ENCODE results near the gene LAS1L. TPM values are rescaled to one million over a fixed set of nuclear protein-coding genes. Genes with fewer than 3 reads are reported as not detected.

Gene LAS1L
- polyA plus RNA-seq, 1 of the 3 experiments (the other 2 are of a cell fraction), result 39.0 TPM

DNA sequence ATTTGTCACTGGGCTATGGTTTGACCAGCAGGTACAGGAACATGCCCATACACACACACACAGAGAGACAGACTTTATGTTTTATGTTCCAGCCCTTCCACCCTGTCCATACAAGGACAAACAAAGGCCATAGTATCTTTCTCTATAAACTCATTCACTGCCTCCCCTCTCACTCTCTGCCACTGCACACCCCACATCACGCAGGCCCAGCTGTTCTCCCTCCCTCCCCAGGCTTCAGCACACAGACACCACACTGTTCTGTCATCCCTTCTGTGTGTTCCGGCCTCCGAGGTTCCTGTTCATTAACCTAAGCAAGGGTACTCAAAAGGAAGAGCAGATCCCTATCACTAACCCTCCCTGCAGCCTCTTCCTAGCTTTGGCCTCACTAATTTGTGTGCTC lies 17.8 kb downstream of the LAS1L start (continued):
- no peak for TF ChIP-seq EP300 (IDR thresholded peaks at IDR 0.05; ENCODE audit: borderline replicate concordance in 1 of 2, low read depth in 1 of 2, low read length in 1 of 2)
- TF ChIP-seq, protein P1, sequence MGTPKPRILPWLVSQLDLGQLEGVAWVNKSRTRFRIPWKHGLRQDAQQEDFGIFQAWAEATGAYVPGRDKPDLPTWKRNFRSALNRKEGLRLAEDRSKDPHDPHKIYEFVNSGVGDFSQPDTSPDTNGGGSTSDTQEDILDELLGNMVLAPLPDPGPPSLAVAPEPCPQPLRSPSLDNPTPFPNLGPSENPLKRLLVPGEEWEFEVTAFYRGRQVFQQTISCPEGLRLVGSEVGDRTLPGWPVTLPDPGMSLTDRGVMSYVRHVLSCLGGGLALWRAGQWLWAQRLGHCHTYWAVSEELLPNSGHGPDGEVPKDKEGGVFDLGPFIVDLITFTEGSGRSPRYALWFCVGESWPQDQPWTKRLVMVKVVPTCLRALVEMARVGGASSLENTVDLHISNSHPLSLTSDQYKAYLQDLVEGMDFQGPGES (IDR thresholded peaks at IDR 0.05; ENCODE audit: low read depth, low read length), result no peak
- no peak for TF ChIP-seq GATA2 (CRISPR knock-in tag; IDR thresholded peaks at IDR 0.05)
- no peak for TF ChIP-seq FOXM1 (IDR thresholded peaks at IDR 0.05; ENCODE audit: low read depth)
- no peak for TF ChIP-seq SMC3 (IDR thresholded peaks at IDR 0.05; ENCODE audit: low read depth, low read length)
- TF ChIP-seq TEAD4 (IDR thresholded peaks at IDR 0.05; ENCODE audit: borderline replicate concordance, insufficient read depth), result no peak

DNA sequence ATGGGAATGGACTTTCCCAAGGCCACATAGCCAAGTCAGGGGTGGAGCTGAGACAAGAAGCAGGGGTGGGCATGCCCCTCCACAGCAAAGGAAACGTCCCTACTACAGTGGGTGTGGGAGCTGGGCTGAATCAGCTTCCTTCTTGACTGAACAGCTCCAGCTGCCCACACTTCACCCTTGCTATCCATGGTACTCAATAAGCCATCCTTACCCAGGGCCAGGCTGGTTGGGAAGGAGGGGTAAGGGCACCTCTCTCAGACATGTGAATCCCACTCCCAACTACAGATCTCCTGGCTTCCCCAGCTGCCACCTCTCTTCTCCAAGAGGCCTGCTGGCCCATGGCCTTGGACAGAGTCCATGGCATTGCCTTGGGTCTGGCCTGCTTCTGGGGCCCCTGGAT lies 21.0 kb downstream of the LAS1L start:
- no peaks in the 10 kb centered on the region for H3K4me1 ChIP-seq (ENCODE audit: control insufficient read depth in 1 of 2, insufficient read depth in 2 of 2, low read depth in 1 of 2, low read length in 1 of 2)
- TF ChIP-seq, protein P2, sequence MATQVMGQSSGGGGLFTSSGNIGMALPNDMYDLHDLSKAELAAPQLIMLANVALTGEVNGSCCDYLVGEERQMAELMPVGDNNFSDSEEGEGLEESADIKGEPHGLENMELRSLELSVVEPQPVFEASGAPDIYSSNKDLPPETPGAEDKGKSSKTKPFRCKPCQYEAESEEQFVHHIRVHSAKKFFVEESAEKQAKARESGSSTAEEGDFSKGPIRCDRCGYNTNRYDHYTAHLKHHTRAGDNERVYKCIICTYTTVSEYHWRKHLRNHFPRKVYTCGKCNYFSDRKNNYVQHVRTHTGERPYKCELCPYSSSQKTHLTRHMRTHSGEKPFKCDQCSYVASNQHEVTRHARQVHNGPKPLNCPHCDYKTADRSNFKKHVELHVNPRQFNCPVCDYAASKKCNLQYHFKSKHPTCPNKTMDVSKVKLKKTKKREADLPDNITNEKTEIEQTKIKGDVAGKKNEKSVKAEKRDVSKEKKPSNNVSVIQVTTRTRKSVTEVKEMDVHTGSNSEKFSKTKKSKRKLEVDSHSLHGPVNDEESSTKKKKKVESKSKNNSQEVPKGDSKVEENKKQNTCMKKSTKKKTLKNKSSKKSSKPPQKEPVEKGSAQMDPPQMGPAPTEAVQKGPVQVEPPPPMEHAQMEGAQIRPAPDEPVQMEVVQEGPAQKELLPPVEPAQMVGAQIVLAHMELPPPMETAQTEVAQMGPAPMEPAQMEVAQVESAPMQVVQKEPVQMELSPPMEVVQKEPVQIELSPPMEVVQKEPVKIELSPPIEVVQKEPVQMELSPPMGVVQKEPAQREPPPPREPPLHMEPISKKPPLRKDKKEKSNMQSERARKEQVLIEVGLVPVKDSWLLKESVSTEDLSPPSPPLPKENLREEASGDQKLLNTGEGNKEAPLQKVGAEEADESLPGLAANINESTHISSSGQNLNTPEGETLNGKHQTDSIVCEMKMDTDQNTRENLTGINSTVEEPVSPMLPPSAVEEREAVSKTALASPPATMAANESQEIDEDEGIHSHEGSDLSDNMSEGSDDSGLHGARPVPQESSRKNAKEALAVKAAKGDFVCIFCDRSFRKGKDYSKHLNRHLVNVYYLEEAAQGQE (IDR thresholded peaks at IDR 0.05; ENCODE audit: low read depth, low read length), result no peak
- no peak for TF ChIP-seq JUND (IDR thresholded peaks at IDR 0.05)
- TF ChIP-seq RAD21 (IDR thresholded peaks at IDR 0.05; ENCODE audit: low read length), result no peak
- no peak overlapping the region for H3K4me3 ChIP-seq (ENCODE audit: low read depth in 2 of 2, low read length in 1 of 2)
- H3K9me3 ChIP-seq, result no peaks in the 10 kb centered on the region
- DNase-seq, result no peak
- no peaks in the 10 kb centered on the region for H3K9me2 ChIP-seq
- H3K79me2 ChIP-seq (ENCODE audit: insufficient read depth), result no peaks in the 10 kb centered on the region
- H3K27me3 ChIP-seq (ENCODE audit: insufficient read depth), result no peaks in the 10 kb centered on the region
- POLR2A ChIA-PET, result no interaction called here
- WGBS (ENCODE audit: low lambda C conversion rate), result 13% methylated on average over 1 of the region's 1 CpG
- H3K36me3 ChIP-seq (replicated peaks in 1 of 2; ENCODE audit: control insufficient read depth in 1 of 2, insufficient read depth in 2 of 2, low read length in 1 of 2), result no peaks in the 10 kb centered on the region
- no peak overlapping the region for H3K9ac ChIP-seq
- no peaks in the 10 kb centered on the region for H4K20me1 ChIP-seq (ENCODE audit: insufficient read depth)
- no peak overlapping the region for H3K27ac ChIP-seq (ENCODE audit: low read depth in 2 of 2, low read length in 1 of 2)
- no peak overlapping the region for H2AFZ ChIP-seq (ENCODE audit: low read depth)
- no peak overlapping the region for H3K4me2 ChIP-seq
- no peaks in the 10 kb centered on the region for H3F3A ChIP-seq (replicated peaks; ENCODE audit: insufficient read depth)
- CTCF ChIA-PET, result interaction anchor here (0.5 kb wide), 1 partner anchor 63 kb away, joined by 3 read pairs; no protein-coding TSS in a partner anchor

DNA sequence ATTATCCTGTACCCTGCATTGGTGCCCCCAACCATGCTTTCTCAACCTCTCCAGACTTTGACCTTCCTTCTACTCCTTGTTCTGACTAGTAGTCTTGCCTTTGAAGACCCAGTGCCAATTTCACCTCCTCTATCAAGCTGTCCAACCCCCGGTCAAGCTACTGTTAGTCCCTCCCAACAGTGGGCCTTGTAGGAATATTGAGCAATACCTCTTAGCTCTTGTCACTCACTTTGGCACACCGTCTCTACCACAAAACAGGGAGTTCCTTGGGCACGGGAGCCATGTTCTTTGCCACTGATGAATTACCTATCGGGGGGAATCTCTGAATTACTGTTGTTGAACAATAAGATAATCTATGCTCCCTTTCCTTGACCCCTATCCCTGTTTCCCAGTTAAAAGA lies 25.2 kb downstream of the LAS1L start:
- no peaks in the 10 kb centered on the region for H3K79me2 ChIP-seq (ENCODE audit: insufficient read depth)
- POLR2A ChIA-PET, result no interaction called here
- 32% methylated on average over 4 of the region's 4 CpGs for WGBS (ENCODE audit: low lambda C conversion rate)
- no peaks in the 10 kb centered on the region for H3K27me3 ChIP-seq (ENCODE audit: insufficient read depth)
- H3K4me2 ChIP-seq, result no peak overlapping the region
- no peaks in the 10 kb centered on the region for H3K9me2 ChIP-seq
- no peak overlapping the region for H2AFZ ChIP-seq (ENCODE audit: low read depth)
- CTCF ChIA-PET, result interaction anchor here (1.7 kb wide), 1 partner anchor 20 kb away, joined by 10 read pairs; no protein-coding TSS in a partner anchor
- no peak for DNase-seq
- no peaks in the 10 kb centered on the region for H3K36me3 ChIP-seq (replicated peaks in 1 of 2; ENCODE audit: control insufficient read depth in 1 of 2, insufficient read depth in 2 of 2, low read length in 1 of 2)
- H3K27ac ChIP-seq (ENCODE audit: low read depth in 2 of 2, low read length in 1 of 2), result no peak overlapping the region
- no peaks in the 10 kb centered on the region for H3F3A ChIP-seq (replicated peaks; ENCODE audit: insufficient read depth)
- no peaks in the 10 kb centered on the region for H4K20me1 ChIP-seq (ENCODE audit: insufficient read depth)
- TF ChIP-seq, protein P3, sequence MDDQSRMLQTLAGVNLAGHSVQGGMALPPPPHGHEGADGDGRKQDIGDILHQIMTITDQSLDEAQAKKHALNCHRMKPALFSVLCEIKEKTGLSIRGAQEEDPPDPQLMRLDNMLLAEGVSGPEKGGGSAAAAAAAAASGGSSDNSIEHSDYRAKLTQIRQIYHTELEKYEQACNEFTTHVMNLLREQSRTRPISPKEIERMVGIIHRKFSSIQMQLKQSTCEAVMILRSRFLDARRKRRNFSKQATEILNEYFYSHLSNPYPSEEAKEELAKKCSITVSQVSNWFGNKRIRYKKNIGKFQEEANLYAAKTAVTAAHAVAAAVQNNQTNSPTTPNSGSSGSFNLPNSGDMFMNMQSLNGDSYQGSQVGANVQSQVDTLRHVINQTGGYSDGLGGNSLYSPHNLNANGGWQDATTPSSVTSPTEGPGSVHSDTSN (IDR thresholded peaks at IDR 0.05), result no peak
- TF ChIP-seq RCOR1 (IDR thresholded peaks at IDR 0.05; ENCODE audit: low read length) (no peak), CHD2 (IDR thresholded peaks at IDR 0.05; ENCODE audit: low read length, partially characterized antibody) (no peak)
- no peaks in the 10 kb centered on the region for H3K4me1 ChIP-seq (ENCODE audit: control insufficient read depth in 1 of 2, insufficient read depth in 2 of 2, low read depth in 1 of 2, low read length in 1 of 2)
- H3K9ac ChIP-seq, result no peak overlapping the region
- H3K4me3 ChIP-seq (ENCODE audit: low read depth in 2 of 2, low read length in 1 of 2), result no peak overlapping the region
- H3K9me3 ChIP-seq, result no peaks in the 10 kb centered on the region
